HEK293T (cell line): ENCODE measurements around the gene EPHB6.

Experiments
- CTCF ChIA-PET: fragments of 350-600 bp; formaldehyde crosslinking; extraction: SDS; loops from one replicate; lab custom pipeline; 2021; ENCODE audit warnings: antibody characterized with exemption, inconsistent platforms; lab: Yijun Ruan, JAX
- POLR2A ChIA-PET: fragments of 350-600 bp; formaldehyde crosslinking; extraction: SDS; loops from one replicate; lab custom pipeline; 2020; ENCODE audit warnings: antibody characterized with exemption, inconsistent platforms; lab: Yijun Ruan, JAX
- DNase-seq: peaks from one replicate; pipeline ENCODE4 v3.0.0; 2012; ENCODE audit warnings: mixed read lengths; ENCODE audit errors: extremely low spot score
- ARNT ChIP-seq: fragments of 450-650 bp; IDR thresholded peaks from 2 replicates; pipeline ENCODE4 v1.6.1; 2017; ENCODE audit warnings: mild to moderate bottlenecking
- BHLHE40 ChIP-seq: fragments of 450-650 bp; IDR thresholded peaks from 2 replicates; pipeline ENCODE4 v1.6.1; 2016; ENCODE audit warnings: mild to moderate bottlenecking, moderate library complexity, borderline replicate concordance
- CTBP1 ChIP-seq: fragments of 450-650 bp; IDR thresholded peaks from 2 replicates; pipeline ENCODE4 v1.6.1; 2016; ENCODE audit warnings: borderline replicate concordance
- ELF4 ChIP-seq: fragments of 450-650 bp; IDR thresholded peaks from 2 replicates; pipeline ENCODE4 v1.6.1; 2017; ENCODE audit warnings: antibody characterized with exemption
- FOXA1 ChIP-seq: fragments of 450-650 bp; IDR thresholded peaks from 2 replicates; pipeline ENCODE4 v1.6.1; 2016; ENCODE audit warnings: mild to moderate bottlenecking
- FOXK2 ChIP-seq: fragments of 450-650 bp; IDR thresholded peaks from 2 replicates; pipeline ENCODE4 v1.6.1; 2016; ENCODE audit warnings: mild to moderate bottlenecking
- FOXM1 ChIP-seq: fragments of 450-650 bp; IDR thresholded peaks from 2 replicates; pipeline ENCODE4 v1.6.1; 2017; ENCODE audit warnings: mild to moderate bottlenecking, borderline replicate concordance
- HDGF ChIP-seq: fragments of 450-650 bp; IDR thresholded peaks from 2 replicates; pipeline ENCODE4 v1.6.1; 2017; ENCODE audit warnings: antibody characterized with exemption, borderline replicate concordance
- L3MBTL2 ChIP-seq: fragments of 450-650 bp; conservative IDR thresholded peaks from 2 replicates; pipeline ENCODE4 v1.6.1; 2016; ENCODE audit warnings: mild to moderate bottlenecking
- LEF1 ChIP-seq: fragments of 450-650 bp; IDR thresholded peaks from 2 replicates; pipeline ENCODE4 v1.6.1; 2017; ENCODE audit warnings: mild to moderate bottlenecking, borderline replicate concordance
- NFRKB ChIP-seq: fragments of 450-650 bp; IDR thresholded peaks from 2 replicates; pipeline ENCODE4 v1.6.1; 2016; ENCODE audit warnings: mild to moderate bottlenecking, moderate library complexity
- SP1 ChIP-seq: fragments of 450-650 bp; IDR thresholded peaks from 2 replicates; pipeline ENCODE4 v1.6.1; 2017
- SUZ12 ChIP-seq: fragments of 450-650 bp; IDR thresholded peaks from 2 replicates; pipeline ENCODE4 v1.6.1; 2016; ENCODE audit warnings: mild to moderate bottlenecking
- TARDBP ChIP-seq: fragments of 450-650 bp; IDR thresholded peaks from 2 replicates; pipeline ENCODE4 v1.6.1; 2016
- ZNF384 ChIP-seq: fragments of 450-650 bp; IDR thresholded peaks from 2 replicates; pipeline ENCODE4 v1.6.1; 2016
- TF ChIP-seq, protein P1 (sequence below): fragments of 450-650 bp; IDR thresholded peaks from 2 replicates; pipeline ENCODE4 v1.6.1; 2016

EPHB6 gene

DNA sequence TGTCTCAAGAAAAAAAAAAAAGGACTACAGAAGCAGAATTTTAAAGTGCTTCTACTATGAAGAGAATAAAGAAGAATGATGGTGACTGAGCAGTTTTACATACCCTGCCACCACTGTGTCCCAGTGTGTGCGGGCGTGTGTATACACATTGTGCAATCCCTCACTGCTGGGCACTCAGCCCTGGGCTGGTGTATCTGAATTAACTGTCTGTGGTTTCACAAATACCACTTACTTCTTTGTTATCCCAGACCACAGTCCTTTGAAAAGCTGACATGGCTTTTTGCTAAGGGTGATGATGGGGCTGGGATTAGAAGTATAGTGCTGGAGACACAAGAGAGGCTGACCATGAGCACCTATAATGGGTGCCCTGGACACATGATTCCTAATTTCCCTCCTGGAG, 51.8 kb downstream of the EPHB6 start:
- ChIA-PET CTCF (no interaction called here), POLR2A (no interaction called here)
- TF ChIP-seq ELF4, result no peak
- no peak for DNase-seq

DNA sequence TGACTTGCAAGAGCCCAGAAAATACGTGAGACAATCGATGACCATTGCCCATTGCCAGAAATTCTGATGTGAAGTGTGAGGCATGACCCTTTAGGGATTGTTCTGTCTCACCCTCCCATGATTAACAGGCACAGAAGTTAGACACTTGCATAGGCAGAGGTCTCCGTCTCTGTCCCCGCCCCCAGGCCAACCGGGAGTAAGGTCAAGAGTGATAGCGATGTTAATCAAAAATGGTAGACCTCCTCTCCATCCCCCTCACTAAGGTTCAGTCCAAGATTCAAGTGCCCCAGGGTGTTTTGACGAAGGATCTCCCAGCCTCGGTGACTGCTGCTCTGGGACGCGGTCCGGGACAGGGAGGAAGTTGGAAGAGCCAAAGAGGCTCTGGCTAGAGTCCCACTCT, 53.4 kb downstream of the EPHB6 start:
- ChIA-PET POLR2A (no interaction called here), CTCF (no interaction called here)
- no peak for DNase-seq
- no peak for TF ChIP-seq HDGF
- TF ChIP-seq FOXA1, result no peak
- no peak for TF ChIP-seq L3MBTL2
- TF ChIP-seq LEF1, result no peak
- TF ChIP-seq BHLHE40, result no peak
- no peak for TF ChIP-seq FOXM1
- no peak for TF ChIP-seq CTBP1
- TF ChIP-seq ARNT, result no peak
- TF ChIP-seq ELF4, result no peak
- TF ChIP-seq TARDBP, result no peak
- TF ChIP-seq FOXK2, result no peak
- TF ChIP-seq SUZ12, result no peak
- no peak for TF ChIP-seq ZNF384
- TF ChIP-seq, protein P1, sequence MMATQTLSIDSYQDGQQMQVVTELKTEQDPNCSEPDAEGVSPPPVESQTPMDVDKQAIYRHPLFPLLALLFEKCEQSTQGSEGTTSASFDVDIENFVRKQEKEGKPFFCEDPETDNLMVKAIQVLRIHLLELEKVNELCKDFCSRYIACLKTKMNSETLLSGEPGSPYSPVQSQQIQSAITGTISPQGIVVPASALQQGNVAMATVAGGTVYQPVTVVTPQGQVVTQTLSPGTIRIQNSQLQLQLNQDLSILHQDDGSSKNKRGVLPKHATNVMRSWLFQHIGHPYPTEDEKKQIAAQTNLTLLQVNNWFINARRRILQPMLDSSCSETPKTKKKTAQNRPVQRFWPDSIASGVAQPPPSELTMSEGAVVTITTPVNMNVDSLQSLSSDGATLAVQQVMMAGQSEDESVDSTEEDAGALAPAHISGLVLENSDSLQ, result no peak
- TF ChIP-seq SP1, result no peak

DNA sequence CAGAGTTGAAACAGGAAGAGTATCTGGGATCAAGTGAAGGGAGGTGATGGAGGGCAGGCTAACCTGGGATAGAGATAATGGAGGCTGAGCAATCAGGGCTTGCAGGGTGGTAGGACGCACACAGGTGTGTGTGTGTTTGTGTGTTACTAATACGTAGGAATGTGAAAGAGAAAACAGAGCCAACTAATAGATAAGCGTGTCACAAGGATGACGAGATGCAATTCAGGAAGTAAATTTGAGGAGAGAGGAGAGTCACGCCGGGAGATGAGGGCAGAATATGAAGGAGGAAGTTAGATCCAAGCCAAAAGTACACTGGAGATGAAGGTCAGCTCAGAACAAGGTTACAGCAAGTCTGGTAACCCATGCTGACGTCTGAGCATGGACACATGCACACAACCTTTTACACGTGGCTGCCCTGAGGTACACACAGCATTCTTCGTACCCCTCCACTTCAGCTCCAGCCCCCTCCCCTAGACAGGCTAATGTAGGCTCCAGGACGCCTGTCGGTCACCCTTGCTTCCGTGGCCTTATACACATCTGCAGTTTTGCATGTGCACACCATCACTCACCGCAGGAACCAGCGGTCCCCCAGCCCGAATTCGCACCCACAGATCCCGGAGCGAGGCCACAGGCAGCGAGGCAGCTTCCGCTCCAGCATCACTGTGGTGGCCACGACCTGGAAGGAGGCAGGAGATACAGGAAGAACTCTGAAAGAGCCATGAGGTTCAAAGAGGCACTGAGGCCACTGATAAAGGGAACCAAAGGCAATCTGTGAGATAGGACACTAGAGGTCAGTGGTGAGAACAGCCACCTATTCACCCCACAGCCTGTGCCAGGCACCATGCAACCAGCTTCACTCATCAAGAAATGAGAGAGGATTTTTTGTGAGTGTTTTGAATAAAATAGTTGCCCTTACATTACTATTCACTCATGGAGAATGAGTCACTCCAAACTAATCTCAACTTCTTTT, 54.3 kb downstream of the EPHB6 start:
- ChIA-PET POLR2A (no interaction called here), CTCF (no interaction called here)
- DNase-seq, result peak; percentile 43
- TF ChIP-seq FOXM1, result no peak

DNA sequence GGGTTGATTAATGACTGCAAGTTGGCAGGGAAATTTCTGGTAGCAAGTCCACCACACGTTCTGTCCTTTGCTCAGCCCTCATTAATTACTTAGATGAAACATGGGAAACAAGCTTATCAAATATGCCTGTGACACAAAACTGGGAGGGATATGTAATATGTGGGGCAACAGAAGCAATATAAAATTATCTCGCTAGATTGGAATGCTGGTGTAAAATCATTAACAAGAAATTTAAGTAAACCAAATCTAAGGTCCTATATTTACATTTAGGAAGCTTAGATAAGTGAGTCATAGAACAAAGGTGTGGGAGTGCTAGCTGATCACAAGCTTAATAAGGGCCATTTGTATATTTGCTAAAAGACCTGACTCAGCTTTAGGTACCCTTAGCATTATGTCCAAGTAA, 55.2 kb downstream of the EPHB6 start:
- POLR2A ChIA-PET, result no interaction called here
- CTCF ChIA-PET, result no interaction called here
- no peak for DNase-seq
- no peak for TF ChIP-seq L3MBTL2
- TF ChIP-seq CTBP1, result no peak
- TF ChIP-seq LEF1, result no peak
- no peak for TF ChIP-seq ARNT
- no peak for TF ChIP-seq FOXM1
- no peak for TF ChIP-seq FOXA1
- no peak for TF ChIP-seq ZNF384
- no peak for TF ChIP-seq NFRKB
- TF ChIP-seq SUZ12, result no peak
- no peak for TF ChIP-seq FOXK2
- TF ChIP-seq BHLHE40, result no peak
- no peak for TF ChIP-seq ELF4
- TF ChIP-seq, protein P1, result no peak
- no peak for TF ChIP-seq TARDBP
- no peak for TF ChIP-seq HDGF
- TF ChIP-seq SP1, result no peak

DNA sequence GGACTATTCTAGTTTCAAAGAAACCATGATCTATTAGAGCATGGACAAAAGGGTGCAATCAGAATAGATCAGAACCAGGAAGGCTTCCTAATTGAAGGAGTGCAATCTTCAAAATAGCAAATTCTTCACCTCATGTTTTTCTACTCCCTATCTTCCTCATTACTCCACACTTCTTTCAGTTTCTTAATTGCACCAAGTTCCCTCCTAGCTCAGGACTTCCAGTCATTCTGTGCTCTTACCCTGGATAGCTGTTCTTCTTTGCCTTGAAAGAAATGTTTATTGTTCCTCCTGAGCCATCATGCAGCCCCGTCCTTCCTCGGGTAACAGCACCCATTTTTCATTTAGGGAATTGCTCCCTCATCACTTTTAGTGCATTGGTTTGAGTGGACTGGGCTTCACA, 55.6 kb downstream of the EPHB6 start:
- no peak for DNase-seq
- CTCF ChIA-PET, result no interaction called here
- TF ChIP-seq ELF4 (no peak), ARNT (no peak), L3MBTL2 (no peak), CTBP1 (no peak), FOXM1 (no peak), BHLHE40 (no peak), SP1 (no peak), NFRKB (no peak), LEF1 (no peak), SUZ12 (no peak)
- TF ChIP-seq, protein P1, result no peak
- POLR2A ChIA-PET, result no interaction called here

DNA sequence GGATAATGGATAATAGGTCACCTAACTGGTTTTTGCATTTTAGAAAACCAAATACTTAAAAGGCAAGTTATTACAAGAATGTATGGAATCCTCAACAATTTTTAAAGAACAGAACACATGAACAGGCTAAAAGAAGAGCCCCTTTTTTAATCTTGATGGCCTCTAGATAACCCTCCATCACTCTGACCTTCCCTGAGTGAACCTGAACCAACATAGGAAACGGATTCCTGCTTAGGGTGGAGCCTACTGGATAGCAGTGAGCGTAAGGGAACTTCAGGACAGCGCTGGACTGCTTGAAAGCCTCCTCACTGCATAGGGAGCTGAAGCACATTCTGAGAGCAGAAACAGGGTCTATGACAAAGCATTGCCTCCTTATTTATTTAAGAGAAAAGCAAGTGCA, 58.2 kb downstream of the EPHB6 start:
- TF ChIP-seq CTBP1, result no peak
- ChIA-PET POLR2A (no interaction called here), CTCF (no interaction called here)
- DNase-seq, result no peak

DNA sequence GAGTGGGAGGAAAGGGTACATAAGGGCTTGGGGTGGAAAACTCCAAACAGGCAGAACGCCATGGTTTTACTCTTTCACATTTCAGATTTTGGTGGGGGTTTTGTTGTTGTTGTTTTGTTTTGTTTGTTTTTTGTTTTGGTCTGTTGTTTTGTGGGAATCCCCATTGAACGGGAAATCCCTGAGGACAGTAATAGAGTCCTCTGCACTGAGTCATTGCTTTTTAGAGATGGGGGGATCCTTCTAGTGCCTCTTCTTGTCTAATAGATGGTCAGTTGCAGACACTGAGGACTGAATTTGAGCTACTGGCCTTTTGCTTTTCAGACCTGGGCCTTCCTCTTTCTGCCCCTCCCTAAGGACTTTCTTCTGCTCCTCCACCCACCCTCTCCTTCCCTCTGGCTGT, 58.7 kb downstream of the EPHB6 start:
- DNase-seq, result no peak
- CTCF ChIA-PET, result no interaction called here
- TF ChIP-seq BHLHE40 (no peak), ARNT (no peak), ZNF384 (no peak), L3MBTL2 (no peak), SP1 (no peak), SUZ12 (no peak), FOXK2 (no peak), HDGF (no peak), TARDBP (no peak), NFRKB (no peak), FOXA1 (no peak)
- POLR2A ChIA-PET, result no interaction called here
